SK-N-SH (cell line): ENCODE data around the gene ASPG. TPM values are rescaled to one million over a fixed set of nuclear protein-coding genes. Genes with fewer than 3 reads are reported as not detected.

Experiments used
- CTCF ChIA-PET: fragments of 300-600, 350-600 bp; formaldehyde crosslinking; extraction: SDS; loops from one replicate; lab custom pipeline; 2021; lab: Yijun Ruan, JAX
- POLR2A ChIA-PET: fragments of 350-600 bp; sonication (Branson Sonifier 250); formaldehyde crosslinking; extraction: SDS; loops from one replicate; lab custom pipeline; 2020; ENCODE audit warnings: antibody characterized with exemption, inconsistent platforms; lab: Yijun Ruan, JAX
- DNase-seq: peaks from one replicate; pipeline ENCODE4 v3.0.0; 2012
- H2AFZ ChIP-seq: fragments of 200-600 bp; sonication (generic); 2 replicates; pipeline ENCODE4 v1.8.1; 2016; ENCODE audit warnings: antibody characterized with exemption, mild to moderate bottlenecking, low read depth
- H3F3A ChIP-seq: fragments of 200-600 bp; sonication (generic); replicated peaks from 2 replicates; pipeline ENCODE3; 2016; ENCODE audit warnings: antibody characterized with exemption, mild to moderate bottlenecking; ENCODE audit not compliant: insufficient read depth
- H3K27ac ChIP-seq, 2 experiments: fragments of 200-500 bp in 1 of 2; fragments of 200-600 bp in 1 of 2; sonication (Bioruptor generic) in 1 of 2; sonication (generic), shearing (Covaris generic) in 1 of 2; 2 replicates each; pipeline versions ENCODE4 v1.5.1 to v1.6.1; 2014 to 2016; ENCODE audit warnings: low read depth in 2 of 2, inconsistent platforms in 1 of 2, low read length in 1 of 2, mild to moderate bottlenecking in 1 of 2, mixed read lengths in 1 of 2
- H3K27me3 ChIP-seq: fragments of 200-600 bp; sonication (generic), shearing (Covaris generic); 2 replicates; pipeline ENCODE4 v1.6.1; 2016; ENCODE audit warnings: mixed run types; ENCODE audit not compliant: insufficient read depth
- H3K36me3 ChIP-seq, 2 experiments: fragments of 200-500 bp in 1 of 2; fragments of 200-600 bp in 1 of 2; sonication (Bioruptor generic) in 1 of 2; sonication (generic) in 1 of 2; replicated peaks in 1 of 2; 2 replicates each; pipeline versions ENCODE3 to v1.5.1; 2014 to 2016; ENCODE audit warnings: low read length in 1 of 2, mild to moderate bottlenecking in 1 of 2; ENCODE audit not compliant: insufficient read depth in 2 of 2, control insufficient read depth in 1 of 2
- H3K4me1 ChIP-seq, 2 experiments: fragments of 200-500 bp in 1 of 2; fragments of 200-600 bp in 1 of 2; sonication (Bioruptor generic) in 1 of 2; sonication (generic), shearing (Covaris generic) in 1 of 2; 2 replicates each; pipeline versions ENCODE4 v1.5.1 to v1.6.1; 2014 to 2016; ENCODE audit warnings: low read depth in 1 of 2, low read length in 1 of 2, mixed run types in 1 of 2; ENCODE audit not compliant: insufficient read depth in 2 of 2, control insufficient read depth in 1 of 2
- H3K4me2 ChIP-seq: fragments of 200-600 bp; sonication (generic), shearing (Covaris generic); 2 replicates; pipeline ENCODE4 v1.6.1; 2017; ENCODE audit warnings: mixed run types
- H3K4me3 ChIP-seq, 2 experiments: fragments of 200-500 bp in 1 of 2; fragments of 200-600 bp in 1 of 2; sonication (Bioruptor generic) in 1 of 2; sonication (generic), shearing (Covaris generic) in 1 of 2; 2 replicates each; pipeline versions ENCODE4 v1.5.1 to v1.8.1; 2014 to 2016; ENCODE audit warnings: low read depth in 2 of 2, inconsistent platforms in 1 of 2, low read length in 1 of 2, mild to moderate bottlenecking in 1 of 2, mixed read lengths in 1 of 2, moderate library complexity in 1 of 2
- H3K79me2 ChIP-seq: fragments of 200-600 bp; sonication (generic); 2 replicates; pipeline ENCODE4 v1.8.1; 2017; ENCODE audit warnings: mild to moderate bottlenecking; ENCODE audit not compliant: insufficient read depth
- H3K9ac ChIP-seq: fragments of 200-600 bp; sonication (generic); 2 replicates; pipeline ENCODE4 v1.6.1; 2017; ENCODE audit warnings: mixed run types
- H3K9me2 ChIP-seq: fragments of 200-600 bp; sonication (generic); 2 replicates; pipeline ENCODE4 v1.6.1; 2017; ENCODE audit warnings: mixed run types
- H3K9me3 ChIP-seq: fragments of 200-600 bp; sonication (generic); 2 replicates; pipeline ENCODE4 v1.6.1; 2017; ENCODE audit warnings: mixed run types, mild to moderate bottlenecking, moderate library complexity
- H4K20me1 ChIP-seq: fragments of 200-600 bp; sonication (generic); 2 replicates; pipeline ENCODE4 v1.6.1; 2017; ENCODE audit warnings: mild to moderate bottlenecking, mixed run types; ENCODE audit not compliant: insufficient read depth
- CHD2 ChIP-seq: fragments of 150-350 bp; IDR thresholded peaks from 2 replicates; pipeline ENCODE4 v1.6.1; 2018; ENCODE audit warnings: low read length; ENCODE audit not compliant: partially characterized antibody
- FOSL2 ChIP-seq: IDR thresholded peaks from 2 replicates; pipeline ENCODE4 v1.4.0; 2012; ENCODE audit warnings: low read depth, mild to moderate bottlenecking, moderate library complexity, borderline replicate concordance
- FOXJ3 ChIP-seq: sonication (generic); formaldehyde crosslinking; IDR thresholded peaks from 2 replicates; pipeline ENCODE4 v1.5.1; 2020; ENCODE audit warnings: mild to moderate bottlenecking, missing genetic modification reagents
- FOXM1 ChIP-seq: IDR thresholded peaks from 2 replicates; pipeline ENCODE4 v1.4.0; 2012; ENCODE audit warnings: low read depth, mild to moderate bottlenecking
- GATA2 ChIP-seq: sonication (generic); formaldehyde crosslinking; IDR thresholded peaks from 2 replicates; pipeline ENCODE4 v1.5.0; 2020; ENCODE audit warnings: mild to moderate bottlenecking, missing genetic modification reagents
- JUND ChIP-seq: IDR thresholded peaks from 2 replicates; pipeline ENCODE4 v1.4.0; 2012
- MEF2A ChIP-seq: IDR thresholded peaks from 2 replicates; pipeline ENCODE4 v1.4.0; 2012; ENCODE audit warnings: low read depth, borderline replicate concordance
- MXI1 ChIP-seq: IDR thresholded peaks from 2 replicates; pipeline ENCODE4 v1.6.1; 2012; ENCODE audit warnings: mild to moderate bottlenecking, low read depth, low read length, improper control_type of control experiment
- RAD21 ChIP-seq: IDR thresholded peaks from 2 replicates; pipeline ENCODE4 v1.6.1; 2012; ENCODE audit warnings: mild to moderate bottlenecking, low read length
- TAF1 ChIP-seq: IDR thresholded peaks from 2 replicates; pipeline ENCODE4 v1.6.1; 2012; ENCODE audit warnings: low read depth, mild to moderate bottlenecking, low read length, moderate library complexity, borderline replicate concordance
- TEAD4 ChIP-seq: IDR thresholded peaks from 2 replicates; pipeline ENCODE4 v1.4.0; 2012; ENCODE audit warnings: mild to moderate bottlenecking, borderline replicate concordance; ENCODE audit not compliant: insufficient read depth
- USF2 ChIP-seq: fragments of 150-350 bp; IDR thresholded peaks from 2 replicates; pipeline ENCODE4 v1.6.1; 2017; ENCODE audit warnings: antibody characterized with exemption, low read length, low read depth, borderline replicate concordance
- ZBTB33 ChIP-seq: IDR thresholded peaks from 2 replicates; pipeline ENCODE4 v1.4.0; 2012; ENCODE audit warnings: low read depth, borderline replicate concordance
- WGBS: methylation state at CpG from one replicate; pipeline ENCODE4 v1.1.6; 2017; ENCODE audit warnings: low lambda C conversion rate; 5-methylcytosine and 5-hydroxymethylcytosine counted together
- polyA plus RNA-seq, 3 experiments: library from polyadenylated mRNA; depleted of rRNA; stranded (reverse); fragments of >200 nt; gene quantifications; 2 replicates each; pipeline ENCODE4 v1.2.3, GENCODE V29; 2012
- TF ChIP-seq, protein P1 (sequence below): fragments of 200-600 bp; sonication (generic); IDR thresholded peaks from 2 replicates; pipeline ENCODE4 v1.6.1; 2017; ENCODE audit warnings: antibody characterized with exemption, mild to moderate bottlenecking, moderate library complexity
- TF ChIP-seq, protein P2 (sequence below): fragments of 150-350 bp; IDR thresholded peaks from 2 replicates; pipeline ENCODE4 v1.6.1; 2016; ENCODE audit warnings: mild to moderate bottlenecking, low read depth, low read length

ASPG gene
- polyA plus RNA-seq, 1 of the 3 experiments (the other 2 are of a cell fraction): not detected

DNA sequence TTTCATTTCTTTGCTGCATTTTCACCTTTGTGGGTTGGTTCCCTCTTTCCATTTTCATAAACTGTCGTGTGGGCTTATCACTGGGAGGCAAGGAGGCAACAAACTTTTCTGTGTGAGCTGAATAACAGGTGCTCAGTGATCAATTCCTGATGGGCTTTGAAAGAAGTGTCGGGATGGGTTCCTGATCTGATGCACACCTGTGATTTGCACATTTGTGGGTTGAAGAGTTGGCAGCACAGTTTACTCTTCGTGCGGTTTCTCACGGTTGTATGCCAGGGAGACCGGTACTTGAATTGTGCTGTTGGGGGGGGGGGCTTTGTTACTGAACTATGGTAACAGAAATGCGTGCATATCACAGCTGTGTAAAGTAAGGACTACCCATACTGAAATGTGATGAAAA, 16.0 kb upstream of the ASPG start:
- Histone ChIP-seq H3K36me3 (no peaks in the 10 kb centered on the region), H3K9ac (no peak overlapping the region), H3K27me3 (peaks cover 7% of the 10 kb centered on the region; the same call in 1 of the 2 replicates), H3K4me1 (no peaks in the 10 kb centered on the region), H3F3A (peaks cover 3% of the 10 kb centered on the region), H2AFZ (no peak overlapping the region), H3K4me2 (no peak overlapping the region), H3K79me2 (no peaks in the 10 kb centered on the region), H3K9me2 (no peaks in the 10 kb centered on the region), H3K4me3 (no peak overlapping the region), H3K27ac (no peak overlapping the region), H3K9me3 (no peaks in the 10 kb centered on the region), H4K20me1 (no peaks in the 10 kb centered on the region)
- no peak for DNase-seq
- TF ChIP-seq RAD21 (no peak), ZBTB33 (no peak), CHD2 (no peak), TAF1 (no peak), JUND (no peak), FOSL2 (no peak), TEAD4 (no peak), FOXJ3 (no peak), MEF2A (no peak), GATA2 (no peak), FOXM1 (no peak), MXI1 (no peak), USF2 (no peak)
- TF ChIP-seq, protein P1, sequence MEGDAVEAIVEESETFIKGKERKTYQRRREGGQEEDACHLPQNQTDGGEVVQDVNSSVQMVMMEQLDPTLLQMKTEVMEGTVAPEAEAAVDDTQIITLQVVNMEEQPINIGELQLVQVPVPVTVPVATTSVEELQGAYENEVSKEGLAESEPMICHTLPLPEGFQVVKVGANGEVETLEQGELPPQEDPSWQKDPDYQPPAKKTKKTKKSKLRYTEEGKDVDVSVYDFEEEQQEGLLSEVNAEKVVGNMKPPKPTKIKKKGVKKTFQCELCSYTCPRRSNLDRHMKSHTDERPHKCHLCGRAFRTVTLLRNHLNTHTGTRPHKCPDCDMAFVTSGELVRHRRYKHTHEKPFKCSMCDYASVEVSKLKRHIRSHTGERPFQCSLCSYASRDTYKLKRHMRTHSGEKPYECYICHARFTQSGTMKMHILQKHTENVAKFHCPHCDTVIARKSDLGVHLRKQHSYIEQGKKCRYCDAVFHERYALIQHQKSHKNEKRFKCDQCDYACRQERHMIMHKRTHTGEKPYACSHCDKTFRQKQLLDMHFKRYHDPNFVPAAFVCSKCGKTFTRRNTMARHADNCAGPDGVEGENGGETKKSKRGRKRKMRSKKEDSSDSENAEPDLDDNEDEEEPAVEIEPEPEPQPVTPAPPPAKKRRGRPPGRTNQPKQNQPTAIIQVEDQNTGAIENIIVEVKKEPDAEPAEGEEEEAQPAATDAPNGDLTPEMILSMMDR: no peak
- TF ChIP-seq, protein P2, sequence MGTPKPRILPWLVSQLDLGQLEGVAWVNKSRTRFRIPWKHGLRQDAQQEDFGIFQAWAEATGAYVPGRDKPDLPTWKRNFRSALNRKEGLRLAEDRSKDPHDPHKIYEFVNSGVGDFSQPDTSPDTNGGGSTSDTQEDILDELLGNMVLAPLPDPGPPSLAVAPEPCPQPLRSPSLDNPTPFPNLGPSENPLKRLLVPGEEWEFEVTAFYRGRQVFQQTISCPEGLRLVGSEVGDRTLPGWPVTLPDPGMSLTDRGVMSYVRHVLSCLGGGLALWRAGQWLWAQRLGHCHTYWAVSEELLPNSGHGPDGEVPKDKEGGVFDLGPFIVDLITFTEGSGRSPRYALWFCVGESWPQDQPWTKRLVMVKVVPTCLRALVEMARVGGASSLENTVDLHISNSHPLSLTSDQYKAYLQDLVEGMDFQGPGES: no peak
- WGBS: 53% methylated on average over 7 of the region's 7 CpGs
- ChIA-PET POLR2A (no interaction called here), CTCF (interaction anchor here (1.2 to 2.6 kb wide), 4 partner anchors 8 to 494 kb away, joined by 3 to 15 read pairs (median 4); no protein-coding TSS in a partner anchor)
